Osteoblast (primary cell): ENCODE results near the gene TOM1L2. TPM values are rescaled to one million over a fixed set of nuclear protein-coding genes. Genes with fewer than 3 reads are reported as not detected.

Experiments
- DNase-seq: peaks from one replicate; pipeline ENCODE4 v3.0.0; 2011; ENCODE audit warnings: low spot score, mixed read lengths; ENCODE audit not compliant: insufficient read length; ENCODE audit errors: missing footprints
- H2AFZ ChIP-seq: 2 replicates; pipeline ENCODE4 v1.6.0; 2011; ENCODE audit warnings: mild to moderate bottlenecking, low read length
- H3K27ac ChIP-seq: 2 replicates; pipeline ENCODE4 v1.5.1; 2011; ENCODE audit warnings: mild to moderate bottlenecking, low read depth, low read length, moderate library complexity
- H3K27me3 ChIP-seq: 2 replicates; pipeline ENCODE4 v1.6.0; 2012; ENCODE audit warnings: mild to moderate bottlenecking, control low read depth, inconsistent platforms, low read length, moderate library complexity; ENCODE audit not compliant: insufficient read depth
- H3K36me3 ChIP-seq: 2 replicates; pipeline ENCODE4 v1.5.1; 2011; ENCODE audit warnings: mild to moderate bottlenecking, low read length, control low read depth, moderate library complexity; ENCODE audit not compliant: insufficient read depth
- H3K4me1 ChIP-seq: 2 replicates; pipeline ENCODE4 v1.5.1; 2011; ENCODE audit warnings: mild to moderate bottlenecking, low read length, control low read depth, moderate library complexity; ENCODE audit not compliant: insufficient read depth
- H3K4me2 ChIP-seq: 2 replicates; pipeline ENCODE4 v1.6.0; 2011; ENCODE audit warnings: mild to moderate bottlenecking, low read length; ENCODE audit not compliant: insufficient read depth
- H3K4me3 ChIP-seq: fragments of 200-600 bp; sonication (generic); 3 replicates; pipeline ENCODE4 v1.5.1; 2012; ENCODE audit warnings: mild to moderate bottlenecking, low read length, inconsistent platforms; ENCODE audit not compliant: insufficient read depth
- H3K79me2 ChIP-seq: 2 replicates; pipeline ENCODE4 v1.6.0; 2012; ENCODE audit warnings: mild to moderate bottlenecking, low read length, control low read depth, inconsistent platforms; ENCODE audit not compliant: insufficient read depth
- H3K9me3 ChIP-seq: 2 replicates; pipeline ENCODE4 v1.5.1; 2011; ENCODE audit warnings: low read depth, low read length, control low read depth
- H4K20me1 ChIP-seq: 2 replicates; pipeline ENCODE4 v1.6.0; 2012; ENCODE audit warnings: mild to moderate bottlenecking, low read length, control low read depth; ENCODE audit not compliant: insufficient read depth
- CTCF ChIP-seq: IDR thresholded peaks from 2 replicates; pipeline ENCODE4 v1.5.1; 2011; ENCODE audit warnings: mild to moderate bottlenecking, low read depth, low read length, moderate library complexity; ENCODE audit errors: extremely low read depth
- total RNA-seq: library from RNA; depleted of rRNA; stranded (reverse); fragments of >200 nt; gene quantifications from 2 replicates; pipeline ENCODE4 v1.2.3, GENCODE V29; 2012

The TOM1L2 gene
- total RNA-seq, 1 donor, result 38.7 TPM

- H3K4me2 ChIP-seq, result no peak overlapping the region
- no peak for DNase-seq
- no peak overlapping the region for H2AFZ ChIP-seq
- no peak overlapping the region for H3K4me3 ChIP-seq
- no peaks in the 10 kb centered on the region for H3K9me3 ChIP-seq
- no peaks in the 10 kb centered on the region for H3K4me1 ChIP-seq
- no peak overlapping the region for H3K27ac ChIP-seq
- H3K36me3 ChIP-seq, result no peaks in the 10 kb centered on the region
- H4K20me1 ChIP-seq, result no peaks in the 10 kb centered on the region
- H3K27me3 ChIP-seq, result no peaks in the 10 kb centered on the region
- TF ChIP-seq CTCF, result no peak
- H3K79me2 ChIP-seq, result no peaks in the 10 kb centered on the region
Observed at GRCh38 chr17:17983376-17983775, 11.2 kb upstream of the TOM1L2 start.

DNA sequence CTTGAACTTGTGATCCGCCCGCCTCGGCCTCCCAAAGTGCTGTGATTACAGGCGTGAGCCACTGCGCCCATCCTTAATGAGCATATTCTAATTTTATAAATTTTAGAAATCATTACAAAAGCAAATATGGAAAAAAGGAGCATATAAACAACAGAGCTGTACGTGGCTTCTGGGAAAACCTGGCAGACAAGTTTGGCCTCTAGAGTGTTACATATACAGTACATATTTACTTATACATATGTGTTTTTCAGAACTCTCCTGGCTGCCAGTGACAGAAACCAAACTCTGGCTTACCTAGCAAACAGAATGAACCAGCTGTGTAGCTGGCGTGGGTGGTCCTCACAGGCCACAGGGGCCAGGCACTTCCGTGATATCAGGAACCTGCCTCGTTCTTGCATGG lies 10.6 kb upstream of the TOM1L2 start:
- Histone ChIP-seq H3K4me1 (no peaks in the 10 kb centered on the region), H3K27ac (no peak overlapping the region), H3K4me3 (no peak overlapping the region), H3K27me3 (no peaks in the 10 kb centered on the region), H3K9me3 (no peaks in the 10 kb centered on the region), H3K79me2 (no peaks in the 10 kb centered on the region), H3K4me2 (no peak overlapping the region), H2AFZ (no peak overlapping the region), H4K20me1 (no peaks in the 10 kb centered on the region), H3K36me3 (no peaks in the 10 kb centered on the region)
- no peak for TF ChIP-seq CTCF
- no peak for DNase-seq

DNA sequence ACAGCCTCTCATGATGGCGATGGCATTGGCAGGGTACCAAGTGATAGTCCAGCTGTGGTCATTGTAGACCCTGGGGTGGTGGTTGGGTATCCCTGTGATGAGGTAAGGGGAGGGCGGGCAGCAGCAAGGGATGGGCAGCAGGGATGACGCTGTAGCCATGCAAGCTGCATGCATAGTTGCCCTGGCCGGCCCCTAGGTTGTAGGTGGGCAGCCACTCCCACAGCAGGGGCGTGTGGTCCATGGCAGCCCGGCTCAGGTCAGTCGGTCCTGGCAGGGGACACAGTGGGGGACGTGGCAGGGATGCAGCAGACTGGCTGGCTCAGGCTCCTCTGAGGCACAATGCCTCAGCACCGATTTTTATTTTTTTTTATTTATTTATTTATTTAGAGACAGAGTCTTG lies 9.1 kb upstream of the TOM1L2 start:
- no peak overlapping the region for H2AFZ ChIP-seq
- H3K4me1 ChIP-seq, result no peaks in the 10 kb centered on the region
- H4K20me1 ChIP-seq, result no peaks in the 10 kb centered on the region
- no peak for TF ChIP-seq CTCF
- no peak overlapping the region for H3K4me2 ChIP-seq
- no peaks in the 10 kb centered on the region for H3K9me3 ChIP-seq
- H3K27ac ChIP-seq, result no peak overlapping the region
- H3K79me2 ChIP-seq, result no peaks in the 10 kb centered on the region
- DNase-seq, result no peak
- no peak overlapping the region for H3K4me3 ChIP-seq
- H3K36me3 ChIP-seq, result no peaks in the 10 kb centered on the region
- H3K27me3 ChIP-seq, result no peaks in the 10 kb centered on the region

GRCh38 chr17:17979778-17980177 lies 7.6 kb upstream of the TOM1L2 start:
- H4K20me1 ChIP-seq, result no peaks in the 10 kb centered on the region
- no peak overlapping the region for H3K4me3 ChIP-seq
- H2AFZ ChIP-seq, result no peak overlapping the region
- no peaks in the 10 kb centered on the region for H3K79me2 ChIP-seq
- H3K36me3 ChIP-seq, result no peaks in the 10 kb centered on the region
- DNase-seq, result no peak
- no peaks in the 10 kb centered on the region for H3K9me3 ChIP-seq
- H3K27me3 ChIP-seq, result no peaks in the 10 kb centered on the region
- no peak for TF ChIP-seq CTCF
- H3K4me1 ChIP-seq, result no peaks in the 10 kb centered on the region
- H3K27ac ChIP-seq, result no peak overlapping the region
- H3K4me2 ChIP-seq, result no peak overlapping the region
